CD4-positive, alpha-beta T cell (primary cell): ENCODE data around the gene CXCL5. TPM values are rescaled to one million over a fixed set of nuclear protein-coding genes. Genes with fewer than 3 reads are reported as not detected.

Experiments
- ATAC-seq: fragments of 200-7000 bp; cut with Tn5 transposase; one replicate; pipeline ENCODE4 v1.10.0; 2022; ENCODE audit warnings: mild to moderate bottlenecking; ENCODE audit not compliant: poor library complexity
- CTCF ChIA-PET: fragments of 350-600 bp; sonication (Branson Sonifier 250); formaldehyde crosslinking; loops from one replicate; lab custom pipeline; 2021; ENCODE audit warnings: antibody characterized with exemption, inconsistent platforms; lab: Charles Lee
- POLR2A ChIA-PET: fragments of 350-600 bp; sonication (Branson Sonifier 250); formaldehyde crosslinking; loops from one replicate; lab custom pipeline; 2021; ENCODE audit warnings: antibody characterized with exemption, inconsistent platforms; lab: Charles Lee
- DNase-seq, 14 experiments: peaks; one replicate each; pipeline ENCODE4 v3.0.0-alpha.2; 2013 to 2020; ENCODE audit warnings: mixed read lengths in 2 of 14
- H3K27ac ChIP-seq, 2 donors: one replicate each; pipeline versions ENCODE4 v1.5.1 to v1.7.0; 2013; ENCODE audit warnings: low read length in 2 of 2, low read depth in 1 of 2, mild to moderate bottlenecking in 1 of 2
- H3K27me3 ChIP-seq, 2 experiments: 1 replicate in 1 of 2; 2 replicates in 1 of 2; pipeline versions ENCODE4 v1.6.1 to v1.7.0; 2013; ENCODE audit warnings: low read length in 2 of 2, control low read depth in 1 of 2, mild to moderate bottlenecking in 1 of 2, moderate library complexity in 1 of 2; ENCODE audit not compliant: insufficient read depth in 2 of 2, control insufficient read depth in 1 of 2
- H3K36me3 ChIP-seq: one replicate; pipeline ENCODE4 v1.6.1; 2013; ENCODE audit warnings: low read length, control low read depth; ENCODE audit not compliant: insufficient read depth
- H3K4me1 ChIP-seq: one replicate; pipeline ENCODE4 v1.6.1; 2013; ENCODE audit warnings: low read length, control low read depth; ENCODE audit not compliant: insufficient read depth
- H3K4me3 ChIP-seq: one replicate; pipeline ENCODE4 v1.5.1; 2013; ENCODE audit warnings: mild to moderate bottlenecking, low read length, moderate library complexity
- H3K9me3 ChIP-seq, 2 experiments: 1 replicate in 1 of 2; 2 replicates in 1 of 2; pipeline versions ENCODE4 v1.6.1 to v1.7.0; 2013; ENCODE audit warnings: low read length in 2 of 2, mild to moderate bottlenecking in 2 of 2, control low read depth in 1 of 2, moderate library complexity in 1 of 2; ENCODE audit not compliant: control insufficient read depth in 1 of 2, insufficient read depth in 1 of 2
- H3K27ac Mint-ChIP-seq: one replicate; pipeline ENCODE4 v1.8.0; 2020; ENCODE audit warnings: mixed read lengths
- H3K27me3 Mint-ChIP-seq: one replicate; pipeline ENCODE4 v1.8.0; 2021; ENCODE audit warnings: mixed read lengths
- H3K36me3 Mint-ChIP-seq: one replicate; pipeline ENCODE4 v1.8.0; 2021; ENCODE audit warnings: low read depth, mixed read lengths
- H3K4me1 Mint-ChIP-seq: one replicate; pipeline ENCODE4 v1.8.0; 2021; ENCODE audit warnings: low read depth, mixed read lengths
- H3K4me3 Mint-ChIP-seq: one replicate; pipeline ENCODE4 v1.8.0; 2020; ENCODE audit warnings: mild to moderate bottlenecking, mixed read lengths
- H3K9me3 Mint-ChIP-seq: one replicate; pipeline ENCODE4 v1.8.0; 2020; ENCODE audit warnings: mixed read lengths
- CTCF ChIP-seq: fragments of 200-600 bp; IDR thresholded peaks from one replicate; pipeline ENCODE4 v1.8.0; 2022; ENCODE audit warnings: antibody characterized with exemption, mild to moderate bottlenecking
- intact Hi-C, 2 experiments: fragments of 100-400 bp; cut with DNase I in 1 of 2; cut with micrococcal nuclease in 1 of 2; formaldehyde crosslinking; loops; one replicate each; pipeline versions ENCODE4 v1.15.1 to v1.9.0; 2023 to 2025; cut with DNase I, micrococcal nuclease
- total RNA-seq, 174 experiments: library from RNA in 2 of 174; stranded (reverse) in 2 of 174; gene quantifications; one replicate each; pipeline ENCODE4 v1.2.3 and lab custom pipeline; 2021 to 2026

CXCL5 gene
- total RNA-seq, 2 experiments from 2014 or later: not detected

- no peak overlapping the region for H3K4me3 Mint-ChIP-seq
- H3K27ac ChIP-seq: no peak overlapping the region
- no peaks in the 10 kb centered on the region for H3K36me3 Mint-ChIP-seq
- intact Hi-C loops: no loop called here
- DNase-seq (no peak), ATAC-seq (no peak)
- H3K27ac Mint-ChIP-seq: no peak overlapping the region
- H3K4me3 ChIP-seq: no peak overlapping the region
- H3K9me3 ChIP-seq: no peaks in the 10 kb centered on the region
- H3K4me1 ChIP-seq: no peaks in the 10 kb centered on the region
- TF ChIP-seq CTCF: no peak
- POLR2A ChIA-PET: no interaction called here
- peaks cover 8% of the 10 kb centered on the region for H3K27me3 Mint-ChIP-seq
- no peaks in the 10 kb centered on the region for H3K4me1 Mint-ChIP-seq
- H3K9me3 Mint-ChIP-seq: no peaks in the 10 kb centered on the region
- CTCF ChIA-PET: no interaction called here
- H3K27me3 ChIP-seq: no peaks in the 10 kb centered on the region
- no peaks in the 10 kb centered on the region for H3K36me3 ChIP-seq
Measured at GRCh38 chr4:73992050-73992449, 6.4 kb downstream of the CXCL5 start.

- POLR2A ChIA-PET: no interaction called here
- Mint-ChIP-seq H3K9me3 (no peaks in the 10 kb centered on the region), H3K27ac (no peak overlapping the region), H3K4me3 (no peak overlapping the region), H3K27me3 (peaks cover 8% of the 10 kb centered on the region), H3K36me3 (no peaks in the 10 kb centered on the region), H3K4me1 (no peaks in the 10 kb centered on the region)
- no peaks in the 10 kb centered on the region for H3K4me1 ChIP-seq
- H3K27me3 ChIP-seq: no peaks in the 10 kb centered on the region
- H3K27ac ChIP-seq: no peak overlapping the region
- no peaks in the 10 kb centered on the region for H3K9me3 ChIP-seq
- intact Hi-C loops: no loop called here
- H3K36me3 ChIP-seq: no peaks in the 10 kb centered on the region
- TF ChIP-seq CTCF: no peak
- CTCF ChIA-PET: no interaction called here
- H3K4me3 ChIP-seq: no peak overlapping the region
- DNase-seq (no peak), ATAC-seq (no peak)
Measured at GRCh38 chr4:73991742-73992000, 6.8 kb downstream of the CXCL5 start.

GRCh38 chr4:73990988-73991741 lies 7.3 kb downstream of the CXCL5 start:
- no peaks in the 10 kb centered on the region for H3K9me3 Mint-ChIP-seq
- no peak for ATAC-seq
- no peak overlapping the region for H3K4me3 ChIP-seq
- no peaks in the 10 kb centered on the region for H3K36me3 Mint-ChIP-seq
- no peak overlapping the region for H3K27ac Mint-ChIP-seq
- no peak overlapping the region for H3K27ac ChIP-seq
- intact Hi-C loops: no loop called here
- H3K4me1 Mint-ChIP-seq: no peaks in the 10 kb centered on the region
- H3K36me3 ChIP-seq: no peaks in the 10 kb centered on the region
- no peak for DNase-seq
- H3K4me3 Mint-ChIP-seq: no peak overlapping the region
- H3K4me1 ChIP-seq: no peaks in the 10 kb centered on the region
- TF ChIP-seq CTCF: no peak
- ChIA-PET CTCF (no interaction called here), POLR2A (no interaction called here)
- H3K27me3 ChIP-seq: no peaks in the 10 kb centered on the region
- H3K27me3 Mint-ChIP-seq: peaks cover 8% of the 10 kb centered on the region
- H3K9me3 ChIP-seq: no peaks in the 10 kb centered on the region
